CD4-positive, alpha-beta T cell treated with Interleukin-2 at 100 ng/mL for 4 hours (primary cell): Measurements from ENCODE around the gene MEIOSIN.
"Not testable (repeated sequence)": the region's sequence is repeated elsewhere in the genome, so short reads cannot be mapped to it uniquely, and the experiment has no call there.

Experiments used
- DNase-seq: peaks from one replicate; pipeline ENCODE4 v3.0.0-alpha.2; 2020; ENCODE audit warnings: low spot score

The MEIOSIN gene

GRCh38 chr19:45780448-45781213 is 47.4 kb downstream of the MEIOSIN start:
- no peak for DNase-seq

GRCh38 chr19:45781214-45782161 is 48.2 kb downstream of the MEIOSIN start:
- DNase-seq: no peak

GRCh38 chr19:45782162-45782691 is 49.0 kb downstream of the MEIOSIN start, which contains the start of gene DMPK:
Gene DMPK (minus strand): TSS chr19:45782490. CDS start chr19:45782352, 138 bp downstream.
- DNase-seq: no peak

GRCh38 chr19:45782820-45783785 is 49.9 kb downstream of the MEIOSIN start:
- DNase-seq: no peak

GRCh38 chr19:45784096-45784495 is 50.9 kb downstream of the MEIOSIN start:
- no peak for DNase-seq

GRCh38 chr19:45785097-45785496 is 51.9 kb downstream of the MEIOSIN start:
- no peak for DNase-seq

GRCh38 chr19:45785781-45786532 is 52.7 kb downstream of the MEIOSIN start:
- DNase-seq: no peak

- no peak for DNase-seq
These were observed 53.3 kb downstream of the MEIOSIN start for GRCh38 chr19:45786533-45786894.

- DNase-seq: no peak
These were observed 56.0 kb downstream of the MEIOSIN start for GRCh38 chr19:45789035-45789786.

GRCh38 chr19:45790942-45791341 is 57.7 kb downstream of the MEIOSIN start:
- peak; percentile 49 for DNase-seq

GRCh38 chr19:45791744-45792469 is 58.7 kb downstream of the MEIOSIN start:
- DNase-seq: peak; percentile 4

- DNase-seq: peak; percentile 99
These were observed 59.4 kb downstream of the MEIOSIN start, which contains the start of gene DMWD for GRCh38 chr19:45792470-45793177. Gene DMWD (minus strand): TSS chr19:45792845. CDS start chr19:45792756, 89 bp downstream.

- no peak for DNase-seq
These were observed 59.9 kb downstream of the MEIOSIN start for GRCh38 chr19:45793178-45793564.

GRCh38 chr19:45793876-45794275 is 60.6 kb downstream of the MEIOSIN start:
- DNase-seq: no peak

GRCh38 chr19:45794627-45795026 is 61.4 kb downstream of the MEIOSIN start:
- DNase-seq: no peak

- peak; percentile 68 for DNase-seq
These were observed 65.8 kb downstream of the MEIOSIN start for GRCh38 chr19:45798995-45799517.

- DNase-seq: not testable (repeated sequence)
These were observed 66.3 kb downstream of the MEIOSIN start for GRCh38 chr19:45799541-45799940.

GRCh38 chr19:45800070-45800553 is 66.9 kb downstream of the MEIOSIN start:
- DNase-seq: no peak
